Measurements from ENCODE around the gene MAPT. TPM values are rescaled to one million over a fixed set of nuclear protein-coding genes. Genes with fewer than 3 reads are reported as not detected.

The MAPT gene
- total and polyA plus RNA-seq, 2 of the 13 experiments (the other 11 are each of a cell fraction or from before 2014, with no cell fraction given) = 2.1 to 2.8 TPM

DNA sequence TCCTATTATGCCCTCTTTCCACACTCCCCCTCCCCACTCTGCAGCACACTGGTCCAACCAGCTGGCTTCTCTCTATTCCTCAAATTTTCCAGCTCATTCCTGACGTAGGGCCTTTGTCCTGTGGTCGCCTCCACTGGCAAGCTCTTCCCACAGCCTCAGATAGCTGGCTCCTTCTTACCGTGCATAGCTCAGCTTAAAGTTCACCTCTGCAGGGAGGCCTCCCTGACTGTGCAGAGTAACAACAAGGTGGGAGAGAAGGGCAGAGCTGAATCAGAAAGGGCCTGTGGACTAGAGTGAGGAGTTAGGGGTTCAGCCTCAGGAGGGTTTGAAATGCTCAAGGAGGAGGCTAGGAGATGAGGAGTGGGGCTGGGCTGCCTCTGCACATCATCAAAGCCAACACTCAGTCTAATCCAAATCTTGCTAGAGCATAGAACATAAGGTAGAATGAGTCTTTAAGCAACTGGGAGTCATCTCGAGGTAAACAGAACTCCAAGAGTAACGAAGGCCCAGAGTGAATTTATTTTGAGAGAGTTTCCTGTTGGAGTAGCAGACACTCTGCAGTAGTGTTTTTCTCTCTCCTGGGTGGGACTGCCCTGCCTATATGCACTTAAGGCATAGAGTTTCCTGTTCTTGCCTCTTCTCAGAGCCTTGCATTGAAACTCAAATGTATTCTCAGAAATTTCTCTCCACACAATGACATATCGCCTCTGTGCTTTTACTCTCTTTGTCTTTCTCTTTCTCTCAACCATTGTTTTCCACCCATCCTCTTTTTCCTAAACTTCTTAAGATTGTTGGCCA is 30.3 kb upstream of the MAPT start:
- Histone ChIP-seq H3K27me3 (ENCODE audit: control insufficient read depth in 1 of 2, insufficient read depth in 2 of 2, low read length in 2 of 2) (peaks cover 9 to 61% of the 10 kb centered on the region in 2 experiments; a peak in 4 of 5 replicates), H4K20me1 (ENCODE audit: insufficient read depth, low read length) (no peaks in the 10 kb centered on the region), H3K9me3 (ENCODE audit: low read length) (no peaks in the 10 kb centered on the region), H3K36me3 (replicated peaks in 1 of 2; ENCODE audit: control insufficient read depth in 1 of 2, insufficient read depth in 2 of 2, low read length in 2 of 2) (no peaks in the 10 kb centered on the region), H2AFZ (ENCODE audit: low read length) (no peak overlapping the region), H3K79me2 (ENCODE audit: insufficient read depth, low read length) (no peaks in the 10 kb centered on the region), H3K4me1 (ENCODE audit: insufficient read depth, low read length) (no peaks in the 10 kb centered on the region), H3K4me2 (ENCODE audit: low read depth, low read length) (no peak overlapping the region), H3K4me3 (replicated peaks in 1 of 3; ENCODE audit: insufficient read depth in 1 of 3, low read depth in 2 of 3, low read length in 3 of 3) (no peak overlapping the region), H3K27ac (ENCODE audit: extremely low read length, insufficient read depth, low read length) (no peak overlapping the region), H3K9ac (ENCODE audit: insufficient read depth, low read depth, low read length) (no peak overlapping the region)
- POLR2A ChIA-PET = no interaction called here
- DNase-seq (ENCODE audit: low spot score) (no peak), ATAC-seq (peak; percentile 65), FAIRE-seq (no peak)
- in situ Hi-C loops (cut with HindIII; ENCODE audit: extremely low pct_ligation_motif_present, low pct_unique_long_range_greater_than_20kb) (no loop called here), intact Hi-C loops (cut with micrococcal nuclease; ENCODE audit: unreplicated experiment) (no loop called here)
- TF ChIP-seq, protein P1, sequence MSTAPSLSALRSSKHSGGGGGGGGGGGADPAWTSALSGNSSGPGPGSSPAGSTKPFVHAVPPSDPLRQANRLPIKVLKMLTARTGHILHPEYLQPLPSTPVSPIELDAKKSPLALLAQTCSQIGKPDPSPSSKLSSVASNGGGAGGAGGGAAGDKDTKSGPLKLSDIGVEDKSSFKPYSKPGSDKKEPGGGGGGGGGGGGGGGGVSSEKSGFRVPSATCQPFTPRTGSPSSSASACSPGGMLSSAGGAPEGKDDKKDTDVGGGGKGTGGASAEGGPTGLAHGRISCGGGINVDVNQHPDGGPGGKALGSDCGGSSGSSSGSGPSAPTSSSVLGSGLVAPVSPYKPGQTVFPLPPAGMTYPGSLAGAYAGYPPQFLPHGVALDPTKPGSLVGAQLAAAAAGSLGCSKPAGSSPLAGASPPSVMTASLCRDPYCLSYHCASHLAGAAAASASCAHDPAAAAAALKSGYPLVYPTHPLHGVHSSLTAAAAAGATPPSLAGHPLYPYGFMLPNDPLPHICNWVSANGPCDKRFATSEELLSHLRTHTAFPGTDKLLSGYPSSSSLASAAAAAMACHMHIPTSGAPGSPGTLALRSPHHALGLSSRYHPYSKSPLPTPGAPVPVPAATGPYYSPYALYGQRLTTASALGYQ (CRISPR knock-in tag; IDR thresholded peaks at IDR 0.05) = no peak
- no peak for TF ChIP-seq ZMYM2 (CRISPR knock-in tag; IDR thresholded peaks at IDR 0.05)
- TF ChIP-seq SAP130 (CRISPR knock-in tag; IDR thresholded peaks at IDR 0.05; ENCODE audit: low read depth) = no peak
- TF ChIP-seq IRF2 (CRISPR knock-in tag; IDR thresholded peaks at IDR 0.05) = no peak
- no peak for TF ChIP-seq ZSCAN21 (CRISPR knock-in tag; IDR thresholded peaks at IDR 0.05; ENCODE audit: borderline replicate concordance)
- TF ChIP-seq ELF4 (CRISPR knock-in tag; IDR thresholded peaks at IDR 0.05; ENCODE audit: borderline replicate concordance) = no peak
- TF ChIP-seq ZNF274 (CRISPR knock-in tag; IDR thresholded peaks at IDR 0.05) = no peak
- TF ChIP-seq, protein P2, sequence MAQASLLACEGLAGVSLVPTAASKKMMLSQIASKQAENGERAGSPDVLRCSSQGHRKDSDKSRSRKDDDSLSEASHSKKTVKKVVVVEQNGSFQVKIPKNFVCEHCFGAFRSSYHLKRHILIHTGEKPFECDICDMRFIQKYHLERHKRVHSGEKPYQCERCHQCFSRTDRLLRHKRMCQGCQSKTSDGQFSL (CRISPR knock-in tag; IDR thresholded peaks at IDR 0.05) = no peak
- 2% methylated on average over 6 of the region's 6 CpGs for WGBS (ENCODE audit: low lambda C conversion rate)
- BruUV-seq (replicated peaks) = no TSS peak
- CTCF ChIA-PET (ENCODE audit: low intra/inter-chr PET ratio, low total read pairs) = no interaction called here

Measured in HepG2 (cell line).